IMR-90 (cell line): ENCODE measurements around the gene LRSAM1. TPM values are rescaled to one million over a fixed set of nuclear protein-coding genes. Genes with fewer than 3 reads are reported as not detected.

Experiments
- ATAC-seq: fragments of 200-7000 bp; cut with Tn5 transposase; 2 replicates; pipeline ENCODE4 v1.9.1; 2020; ENCODE audit warnings: low read depth, mild to moderate bottlenecking, moderate library complexity
- BruUV-seq: library from RNA; stranded (reverse); fragments of 400-500 nt; replicated peaks from 2 replicates; lab custom pipeline; 2021; lab: Mats Ljungman, UMichigan
- CTCF ChIA-PET: fragments of 300-600 bp; formaldehyde crosslinking; extraction: SDS; loops from one replicate; lab custom pipeline; 2021; ENCODE audit warnings: antibody characterized with exemption; lab: Yijun Ruan, JAX
- POLR2A ChIA-PET: fragments of 300-600 bp; sonication (Branson Sonifier 250); formaldehyde crosslinking; loops from one replicate; lab custom pipeline; 2022; ENCODE audit warnings: antibody characterized with exemption; ENCODE audit not compliant: unreplicated experiment; lab: Charles Lee
- DNase-seq: peaks from one replicate; pipeline ENCODE4 v3.0.0; 2013
- H2AFZ ChIP-seq: replicated peaks from 2 replicates; pipeline ENCODE3; 2013; ENCODE audit warnings: low read length, mild to moderate bottlenecking; ENCODE audit not compliant: poor library complexity
- H2AK5ac ChIP-seq: 2 replicates; pipeline ENCODE4 v1.6.1; 2013; ENCODE audit warnings: low read depth, low read length, inconsistent platforms
- H2AK9ac ChIP-seq: replicated peaks from 2 replicates; pipeline ENCODE3; 2013; ENCODE audit warnings: mild to moderate bottlenecking, low read depth, low read length, moderate library complexity; ENCODE audit not compliant: poor library complexity
- H2BK120ac ChIP-seq: 2 replicates; pipeline ENCODE4 v1.6.1; 2013; ENCODE audit warnings: low read depth, low read length, inconsistent platforms
- H2BK15ac ChIP-seq: 3 replicates; pipeline ENCODE4 v1.6.1; 2013; ENCODE audit warnings: low read depth, low read length, inconsistent platforms
- H2BK20ac ChIP-seq: 2 replicates; pipeline ENCODE4 v1.6.1; 2013; ENCODE audit warnings: low read depth, mild to moderate bottlenecking, inconsistent platforms, low read length, moderate library complexity
- H2BK5ac ChIP-seq: 2 replicates; pipeline ENCODE4 v1.6.1; 2013; ENCODE audit warnings: mild to moderate bottlenecking, low read depth, low read length, inconsistent platforms; ENCODE audit not compliant: poor library complexity, severe bottlenecking
- H3K14ac ChIP-seq: replicated peaks from 2 replicates; pipeline ENCODE4 v1.6.1; 2013; ENCODE audit warnings: low read depth, low read length, inconsistent platforms
- H3K18ac ChIP-seq: 2 replicates; pipeline ENCODE4 v1.6.1; 2013; ENCODE audit warnings: low read depth, low read length, control low read depth
- H3K23ac ChIP-seq: 2 replicates; pipeline ENCODE4 v1.6.1; 2013; ENCODE audit warnings: low read depth, low read length, inconsistent platforms
- H3K27ac ChIP-seq: 2 replicates; pipeline ENCODE4 v1.5.1; 2013; ENCODE audit warnings: mild to moderate bottlenecking, control low read depth, low read length; ENCODE audit not compliant: insufficient read depth
- H3K27me3 ChIP-seq: 2 replicates; pipeline ENCODE4 v1.6.1; 2013; ENCODE audit warnings: low read length; ENCODE audit not compliant: control insufficient read depth, insufficient read depth
- H3K36me3 ChIP-seq: 2 replicates; pipeline ENCODE4 v1.6.1; 2013; ENCODE audit warnings: low read length, mixed read lengths; ENCODE audit not compliant: control insufficient read depth, insufficient read depth
- H3K4ac ChIP-seq: 2 replicates; pipeline ENCODE4 v1.6.1; 2013; ENCODE audit warnings: low read depth, low read length, inconsistent platforms
- H3K4me1 ChIP-seq: 2 replicates; pipeline ENCODE4 v1.6.1; 2013; ENCODE audit warnings: low read length, mixed read lengths; ENCODE audit not compliant: control insufficient read depth, insufficient read depth
- H3K4me2 ChIP-seq: 2 replicates; pipeline ENCODE4 v1.6.1; 2013; ENCODE audit warnings: low read depth, mild to moderate bottlenecking, control low read depth, low read length, moderate library complexity
- H3K4me3 ChIP-seq: 2 replicates; pipeline ENCODE4 v1.5.1; 2013; ENCODE audit warnings: low read depth, mild to moderate bottlenecking, control low read depth, low read length, moderate library complexity; ENCODE audit not compliant: insufficient read depth
- H3K56ac ChIP-seq: 2 replicates; pipeline ENCODE4 v1.6.1; 2013; ENCODE audit warnings: low read length, inconsistent platforms; ENCODE audit not compliant: insufficient read depth; ENCODE audit errors: extremely low read depth
- H3K79me1 ChIP-seq, 2 experiments: 2 replicates each; pipeline ENCODE4 v1.6.1; 2013; ENCODE audit warnings: low read length in 2 of 2, inconsistent platforms in 1 of 2, low read depth in 1 of 2
- H3K9ac ChIP-seq: 2 replicates; pipeline ENCODE4 v1.6.1; 2013; ENCODE audit warnings: low read depth, low read length, control low read depth
- H3K9me1 ChIP-seq: 2 replicates; pipeline ENCODE4 v1.6.1; 2013; ENCODE audit warnings: low read length, inconsistent platforms; ENCODE audit not compliant: insufficient read depth
- H3K9me3 ChIP-seq: 2 replicates; pipeline ENCODE4 v1.6.1; 2013; ENCODE audit warnings: low read length; ENCODE audit not compliant: control insufficient read depth, insufficient read depth
- H4K20me1 ChIP-seq: 2 replicates; pipeline ENCODE4 v1.6.1; 2013; ENCODE audit warnings: low read length, inconsistent platforms; ENCODE audit not compliant: insufficient read depth
- H4K5ac ChIP-seq: 2 replicates; pipeline ENCODE4 v1.6.1; 2013; ENCODE audit warnings: mild to moderate bottlenecking, low read depth, low read length, control low read depth
- H4K8ac ChIP-seq, 2 experiments: 2 replicates each; pipeline ENCODE4 v1.6.1; 2013; ENCODE audit warnings: low read depth in 2 of 2, low read length in 2 of 2, control low read depth in 1 of 2, inconsistent platforms in 1 of 2
- H4K91ac ChIP-seq: 2 replicates; pipeline ENCODE4 v1.6.1; 2013; ENCODE audit warnings: low read depth, low read length, inconsistent platforms; ENCODE audit not compliant: insufficient read depth
- CHD1 ChIP-seq: IDR thresholded peaks from 2 replicates; pipeline ENCODE4 v1.6.1; 2012; ENCODE audit warnings: low read depth, low read length, improper control_type of control experiment
- MAZ ChIP-seq: IDR thresholded peaks from 2 replicates; pipeline ENCODE4 v1.6.1; 2012; ENCODE audit warnings: low read depth, mild to moderate bottlenecking, low read length, improper control_type of control experiment, moderate library complexity, borderline replicate concordance
- NFE2L2 ChIP-seq: fragments of 150-350 bp; IDR thresholded peaks from 2 replicates; pipeline ENCODE4 v1.6.1; 2016; ENCODE audit warnings: low read depth, mild to moderate bottlenecking, low read length
- RAD21 ChIP-seq: IDR thresholded peaks from 2 replicates; pipeline ENCODE4 v1.6.1; 2012; ENCODE audit warnings: low read length, improper control_type of control experiment
- RFX5 ChIP-seq: IDR thresholded peaks from 2 replicates; pipeline ENCODE4 v1.8.0; 2012; ENCODE audit warnings: low read depth, mild to moderate bottlenecking, low read length, moderate library complexity
- WGBS, 2 experiments: methylation state at CpG; one replicate each; pipeline versions ENCODE4 v1.1.5 to v1.1.7; 2013; ENCODE audit warnings: missing lambda C conversion rate in 2 of 2; ENCODE audit not compliant: insufficient read length in 1 of 2; ENCODE audit errors: extremely low coverage in 2 of 2; 5-methylcytosine and 5-hydroxymethylcytosine counted together
- dilution Hi-C: fragments of 300-500 bp; cut with HindIII; formaldehyde crosslinking; loops from one replicate; pipeline ENCODE4 v1.14.3; 2018; ENCODE audit warnings: low sequenced_read_pairs; ENCODE audit not compliant: unreplicated experiment
- in situ Hi-C: fragments of 300-500 bp; cut with MboI; formaldehyde crosslinking; loops from 3 replicates; pipeline ENCODE4 v1.14.3; 2019; ENCODE audit warnings: low sequenced_read_pairs, inconsistent platforms, mixed read lengths
- intact Hi-C: fragments of 100-400 bp; cut with micrococcal nuclease; formaldehyde crosslinking; loops from 2 replicates; pipeline ENCODE4 v1.10.0; 2022
- polyA plus RNA-seq, 3 experiments: library from polyadenylated mRNA; depleted of rRNA; stranded (reverse); fragments of >200 nt; gene quantifications; 2 replicates each; pipeline ENCODE4 v1.2.3, GENCODE V29; 2012; ENCODE audit warnings: low replicate concordance in 1 of 3
- total RNA-seq: library from RNA; depleted of rRNA; stranded (reverse); fragments of >200 nt; gene quantifications from 2 replicates; pipeline ENCODE4 v1.2.3, GENCODE V29; 2012
- TF ChIP-seq, protein P1 (sequence below): fragments of 150-350 bp; IDR thresholded peaks from 2 replicates; pipeline ENCODE4 v1.6.1; 2017; ENCODE audit warnings: mild to moderate bottlenecking, antibody characterized with exemption, low read length, low read depth

The LRSAM1 gene
- total and polyA plus RNA-seq, 2 of the 4 experiments (the other 2 are of a cell fraction) = 3.0 to 9.3 TPM

DNA sequence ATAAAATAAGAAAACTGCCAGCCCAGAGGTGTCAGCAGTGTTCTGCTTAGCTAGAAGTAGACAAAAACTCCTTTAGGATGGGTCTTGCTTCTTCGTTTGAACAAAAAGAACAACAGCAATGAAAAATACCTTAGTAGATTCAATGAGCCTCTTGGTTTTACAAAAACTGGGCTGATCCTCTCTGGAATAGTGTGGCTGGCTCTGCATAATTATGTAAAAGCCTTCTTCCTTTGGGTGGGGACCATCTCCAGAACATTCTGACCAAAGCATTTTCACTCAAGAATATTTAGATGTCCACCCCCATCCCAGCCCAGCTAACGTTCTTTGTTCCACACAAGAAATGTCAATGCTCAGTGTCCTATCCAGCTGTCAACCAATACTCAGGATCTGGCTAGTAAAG, 63.2 kb downstream of the LRSAM1 start:
- ChIA-PET CTCF (no interaction called here), POLR2A (no interaction called here)
- Histone ChIP-seq H3K23ac (no peak overlapping the region), H3K27me3 (no peaks in the 10 kb centered on the region), H3K9ac (no peak overlapping the region), H2BK15ac (no peak overlapping the region), H3K18ac (no peak overlapping the region), H4K91ac (no peak overlapping the region), H3K79me1 (peaks cover 30 to 71% of the 10 kb centered on the region in 2 experiments), H3K9me3 (no peaks in the 10 kb centered on the region), H3K27ac (no peak overlapping the region), H2AFZ (no peak overlapping the region), H3K4me1 (peaks cover 5% of the 10 kb centered on the region), H2AK9ac (no peak overlapping the region), H3K14ac (no peak overlapping the region), H3K36me3 (peaks cover 68% of the 10 kb centered on the region), H3K9me1 (peaks cover 22% of the 10 kb centered on the region), H3K4me3 (no peak overlapping the region), H2BK120ac (no peak overlapping the region), H2BK20ac (no peak overlapping the region), H4K8ac (no peak overlapping the region), H4K5ac (no peak overlapping the region), H3K56ac (no peak overlapping the region), H3K4ac (no peak overlapping the region), H3K4me2 (no peak overlapping the region), H4K20me1 (peaks cover 8% of the 10 kb centered on the region; the same call in 1 of the 2 replicates), H2AK5ac (no peak overlapping the region), H2BK5ac (no peak overlapping the region)
- WGBS, 2 experiments = no CpG with 5 or more reads among the region's 2 CpGs
- in situ Hi-C loops = no loop called here
- TF ChIP-seq RFX5 = no peak
- TF ChIP-seq RAD21 = no peak
- TF ChIP-seq, protein P1, sequence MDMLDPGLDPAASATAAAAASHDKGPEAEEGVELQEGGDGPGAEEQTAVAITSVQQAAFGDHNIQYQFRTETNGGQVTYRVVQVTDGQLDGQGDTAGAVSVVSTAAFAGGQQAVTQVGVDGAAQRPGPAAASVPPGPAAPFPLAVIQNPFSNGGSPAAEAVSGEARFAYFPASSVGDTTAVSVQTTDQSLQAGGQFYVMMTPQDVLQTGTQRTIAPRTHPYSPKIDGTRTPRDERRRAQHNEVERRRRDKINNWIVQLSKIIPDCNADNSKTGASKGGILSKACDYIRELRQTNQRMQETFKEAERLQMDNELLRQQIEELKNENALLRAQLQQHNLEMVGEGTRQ = no peak
- no peak for TF ChIP-seq NFE2L2
- TF ChIP-seq CHD1 = no peak
- no peak for TF ChIP-seq MAZ
- DNase-seq (no peak), ATAC-seq (no peak)
- no TSS peak for BruUV-seq
- dilution Hi-C loops = no loop called here
- intact Hi-C loops = no loop called here
